DOHH2 (cell line): Measurements from ENCODE around the gene BANP.
"Not testable (repeated sequence)": the region's sequence is repeated elsewhere in the genome, so short reads cannot be mapped to it uniquely, and the experiment has no call there.

Experiments
- H3F3A ChIP-seq: fragments of 200-600 bp; sonication (generic), shearing (Covaris generic); 2 replicates; pipeline ENCODE4 v1.6.0; 2016; ENCODE audit warnings: antibody characterized with exemption, mild to moderate bottlenecking; ENCODE audit not compliant: control insufficient read depth, insufficient read depth
- H3K27ac ChIP-seq: fragments of 200-600 bp; sonication (generic); 2 replicates; pipeline ENCODE4 v1.5.1; 2014; ENCODE audit warnings: low read depth, mild to moderate bottlenecking, low read length, moderate library complexity
- H3K27me3 ChIP-seq: fragments of 200-600 bp; sonication (generic); 2 replicates; pipeline ENCODE4 v1.6.1; 2014; ENCODE audit warnings: mild to moderate bottlenecking, low read length, mixed read lengths; ENCODE audit not compliant: control insufficient read depth
- H3K36me3 ChIP-seq: fragments of 200-600 bp; sonication (generic); 2 replicates; pipeline ENCODE4 v1.6.1; 2014; ENCODE audit warnings: mild to moderate bottlenecking, low read length, moderate library complexity, mixed read lengths; ENCODE audit not compliant: control insufficient read depth
- H3K4me1 ChIP-seq: fragments of 200-600 bp; sonication (generic); 2 replicates; pipeline ENCODE4 v1.6.1; 2014; ENCODE audit warnings: mild to moderate bottlenecking, low read length, mixed read lengths; ENCODE audit not compliant: control insufficient read depth
- H3K4me2 ChIP-seq: fragments of 200-600 bp; sonication (generic); 2 replicates; pipeline ENCODE4 v1.6.0; 2014; ENCODE audit warnings: mild to moderate bottlenecking, low read length, moderate library complexity
- H3K4me3 ChIP-seq: fragments of 200-600 bp; sonication (generic); 2 replicates; pipeline ENCODE4 v1.5.1; 2014; ENCODE audit warnings: mild to moderate bottlenecking, low read length, mixed read lengths
- H3K79me2 ChIP-seq: fragments of 200-600 bp; sonication (generic); 2 replicates; pipeline ENCODE4 v1.6.1; 2014; ENCODE audit warnings: mild to moderate bottlenecking, low read length, mixed read lengths; ENCODE audit not compliant: control insufficient read depth
- H3K9me2 ChIP-seq: fragments of 200-600 bp; sonication (generic); replicated peaks from 2 replicates; pipeline ENCODE4 v1.6.1; 2014; ENCODE audit warnings: mild to moderate bottlenecking, low read length, mixed read lengths; ENCODE audit not compliant: control insufficient read depth
- H3K9me3 ChIP-seq: fragments of 200-600 bp; sonication (generic); 2 replicates; pipeline ENCODE4 v1.6.1; 2014; ENCODE audit warnings: antibody characterized with exemption, low read length, mixed read lengths; ENCODE audit not compliant: control insufficient read depth, insufficient read depth
- H4K20me1 ChIP-seq: fragments of 200-600 bp; sonication (generic); 2 replicates; pipeline ENCODE4 v1.6.0; 2014; ENCODE audit warnings: low read depth, mild to moderate bottlenecking, antibody characterized with exemption, low read length, moderate library complexity; ENCODE audit not compliant: control insufficient read depth, insufficient read depth
- EZH2phosphoT487 ChIP-seq: fragments of 200-600 bp; sonication (generic); IDR thresholded peaks from 2 replicates; pipeline ENCODE4 v1.6.1; 2017; ENCODE audit warnings: borderline replicate concordance, mild to moderate bottlenecking, antibody characterized with exemption, low read length, moderate library complexity, mixed read lengths
- TF ChIP-seq, protein P1 (sequence below): fragments of 200-600 bp; sonication (generic); IDR thresholded peaks from one replicate; pipeline ENCODE4 v1.5.1; 2014; ENCODE audit warnings: antibody characterized with exemption, mild to moderate bottlenecking, low read depth, low read length; ENCODE audit not compliant: poor library complexity, severe bottlenecking

BANP gene

DNA sequence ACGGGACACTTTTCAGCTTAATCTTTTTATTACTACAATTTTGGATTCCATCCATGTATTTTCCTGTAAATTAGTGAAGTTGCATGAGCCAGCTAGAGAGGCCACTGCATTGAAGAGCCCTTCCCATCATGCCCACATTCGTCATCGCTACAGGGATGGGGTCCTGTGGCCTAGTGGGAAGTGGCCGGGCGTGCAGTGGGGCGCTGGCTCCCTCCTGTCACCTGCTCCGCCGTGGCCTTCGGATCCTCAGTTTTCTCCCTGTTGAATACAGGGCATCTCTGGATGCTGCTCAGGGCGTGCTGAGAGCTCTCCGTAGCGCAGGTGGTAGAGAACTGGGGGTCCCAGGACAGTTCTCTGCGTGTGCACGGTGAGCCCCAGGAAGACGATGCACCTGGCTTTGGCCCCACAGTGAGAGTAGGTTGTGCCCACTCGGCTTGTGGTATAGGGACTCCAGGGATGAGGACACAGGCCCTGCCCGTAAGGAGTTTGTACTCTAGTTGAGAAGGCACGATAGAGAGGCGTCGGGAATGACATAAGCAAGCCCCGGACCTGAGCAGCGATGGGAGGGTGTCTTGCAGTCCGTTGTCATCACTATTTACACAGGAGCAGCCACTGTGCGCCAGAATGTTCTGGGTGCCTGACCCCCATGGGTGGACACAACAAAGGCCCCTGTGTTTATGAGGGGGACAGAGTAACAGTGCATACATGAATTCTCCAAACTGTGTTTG lies 74.8 kb downstream of the BANP start:
- not testable (repeated sequence) for H3F3A ChIP-seq, H3K9me3 ChIP-seq, H3K27me3 ChIP-seq, H3K79me2 ChIP-seq, H3K4me1 ChIP-seq, H3K4me2 ChIP-seq, H4K20me1 ChIP-seq, H3K27ac ChIP-seq, H3K9me2 ChIP-seq, H3K4me3 ChIP-seq
- peaks cover 11% of the 10 kb centered on the region; the same call in 1 of the 2 replicates for H3K36me3 ChIP-seq

DNA sequence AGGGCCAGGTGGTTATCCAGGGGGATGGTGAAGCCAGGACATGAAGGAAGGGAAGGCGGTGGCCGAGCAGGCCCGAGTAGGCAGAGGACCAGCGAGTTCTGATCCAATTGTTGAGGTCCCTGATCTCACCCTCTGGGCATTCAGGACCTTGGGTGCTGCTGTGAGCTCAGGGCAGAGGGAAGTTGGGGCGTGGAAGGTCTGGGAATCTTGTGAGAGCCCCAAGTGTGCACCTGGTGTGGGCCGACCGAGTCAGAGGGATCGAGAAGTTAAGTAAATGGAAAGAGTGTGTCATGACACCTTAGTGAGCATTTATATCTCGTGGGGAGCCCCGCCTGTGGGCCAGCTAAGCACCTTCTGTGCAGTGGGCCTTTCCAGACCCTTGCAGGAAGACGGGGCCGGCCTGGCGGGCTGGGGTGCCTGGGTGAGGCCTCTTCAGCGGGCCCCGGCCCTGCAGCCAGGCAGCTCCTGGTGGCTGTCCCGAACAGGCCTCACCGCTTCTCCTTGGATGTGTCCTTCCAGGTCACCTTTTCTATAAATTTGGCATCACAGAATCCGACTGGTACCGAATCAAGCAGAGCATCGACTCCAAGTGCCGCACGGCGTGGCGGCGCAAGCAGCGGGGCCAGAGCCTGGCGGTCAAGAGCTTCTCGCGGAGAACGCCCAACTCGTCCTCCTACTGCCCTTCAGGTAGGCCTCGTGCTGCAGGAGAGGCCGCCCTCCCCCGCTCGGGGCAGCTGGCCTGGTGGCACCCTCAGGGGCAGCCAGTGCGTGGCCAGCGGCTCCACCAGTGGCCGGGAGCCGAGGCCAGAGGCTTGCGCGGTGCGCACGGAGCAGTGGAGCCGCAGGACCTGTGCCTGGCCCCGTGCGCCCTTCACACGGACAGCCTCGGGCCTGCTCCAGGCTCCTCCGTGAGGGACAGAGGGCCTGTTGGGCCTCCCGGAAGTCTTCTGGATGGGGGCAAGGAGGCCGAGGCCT lies 76.0 kb downstream of the BANP start:
- H3K36me3 ChIP-seq: peaks cover 9% of the 10 kb centered on the region; the same call in 1 of the 2 replicates
- H3K4me2 ChIP-seq: no peak overlapping the region
- H4K20me1 ChIP-seq: no peaks in the 10 kb centered on the region
- no peaks in the 10 kb centered on the region for H3K9me2 ChIP-seq
- no peaks in the 10 kb centered on the region for H3K4me1 ChIP-seq
- no peak overlapping the region for H3K4me3 ChIP-seq
- H3K27ac ChIP-seq: no peak overlapping the region
- H3K9me3 ChIP-seq: no peaks in the 10 kb centered on the region
- no peaks in the 10 kb centered on the region for H3K27me3 ChIP-seq
- TF ChIP-seq, protein P1, sequence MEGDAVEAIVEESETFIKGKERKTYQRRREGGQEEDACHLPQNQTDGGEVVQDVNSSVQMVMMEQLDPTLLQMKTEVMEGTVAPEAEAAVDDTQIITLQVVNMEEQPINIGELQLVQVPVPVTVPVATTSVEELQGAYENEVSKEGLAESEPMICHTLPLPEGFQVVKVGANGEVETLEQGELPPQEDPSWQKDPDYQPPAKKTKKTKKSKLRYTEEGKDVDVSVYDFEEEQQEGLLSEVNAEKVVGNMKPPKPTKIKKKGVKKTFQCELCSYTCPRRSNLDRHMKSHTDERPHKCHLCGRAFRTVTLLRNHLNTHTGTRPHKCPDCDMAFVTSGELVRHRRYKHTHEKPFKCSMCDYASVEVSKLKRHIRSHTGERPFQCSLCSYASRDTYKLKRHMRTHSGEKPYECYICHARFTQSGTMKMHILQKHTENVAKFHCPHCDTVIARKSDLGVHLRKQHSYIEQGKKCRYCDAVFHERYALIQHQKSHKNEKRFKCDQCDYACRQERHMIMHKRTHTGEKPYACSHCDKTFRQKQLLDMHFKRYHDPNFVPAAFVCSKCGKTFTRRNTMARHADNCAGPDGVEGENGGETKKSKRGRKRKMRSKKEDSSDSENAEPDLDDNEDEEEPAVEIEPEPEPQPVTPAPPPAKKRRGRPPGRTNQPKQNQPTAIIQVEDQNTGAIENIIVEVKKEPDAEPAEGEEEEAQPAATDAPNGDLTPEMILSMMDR: no peak
- TF ChIP-seq EZH2phosphoT487: no peak
- no peaks in the 10 kb centered on the region for H3F3A ChIP-seq
- no peaks in the 10 kb centered on the region for H3K79me2 ChIP-seq

DNA sequence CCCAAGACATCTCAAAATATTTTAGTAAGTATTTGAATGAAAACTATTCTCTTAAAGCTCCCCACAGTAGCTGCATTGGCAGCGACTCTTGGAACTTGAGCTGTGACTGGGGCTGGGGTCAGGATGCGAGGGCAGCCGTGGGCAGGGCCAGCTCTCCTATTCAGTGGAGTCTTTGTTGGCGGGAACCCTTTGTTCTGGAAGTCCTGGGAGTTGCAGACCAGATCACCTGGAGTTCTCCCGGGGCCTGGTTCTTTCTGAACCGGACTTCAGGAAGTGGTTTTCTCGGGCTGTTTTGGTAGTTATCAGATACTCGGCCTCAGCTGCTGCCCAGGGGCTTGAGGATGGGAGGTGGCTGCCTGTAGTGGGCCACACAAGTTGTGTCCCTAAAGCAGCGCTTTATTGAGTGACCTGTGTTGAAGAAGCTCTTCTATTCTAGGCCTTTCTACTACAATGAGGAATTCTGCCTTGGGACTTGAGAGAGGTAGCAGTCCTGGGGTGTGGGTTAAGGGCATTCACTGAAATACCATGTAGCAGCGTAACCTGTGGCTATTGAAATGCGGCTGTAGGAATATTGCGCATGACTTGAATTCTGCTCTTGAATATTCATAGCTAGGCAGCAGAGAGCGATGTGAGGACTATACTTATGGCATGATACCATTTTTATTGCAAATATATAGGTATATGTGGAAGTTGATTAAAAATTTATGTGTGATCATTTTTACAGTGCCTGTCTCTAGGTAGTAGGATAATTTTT lies 77.1 kb downstream of the BANP start:
- not testable (repeated sequence) for H3K9me3 ChIP-seq, H3K27me3 ChIP-seq, H3F3A ChIP-seq, H3K9me2 ChIP-seq, H3K4me3 ChIP-seq, H3K4me1 ChIP-seq, H4K20me1 ChIP-seq, H3K4me2 ChIP-seq, H3K36me3 ChIP-seq, H3K27ac ChIP-seq, H3K79me2 ChIP-seq

DNA sequence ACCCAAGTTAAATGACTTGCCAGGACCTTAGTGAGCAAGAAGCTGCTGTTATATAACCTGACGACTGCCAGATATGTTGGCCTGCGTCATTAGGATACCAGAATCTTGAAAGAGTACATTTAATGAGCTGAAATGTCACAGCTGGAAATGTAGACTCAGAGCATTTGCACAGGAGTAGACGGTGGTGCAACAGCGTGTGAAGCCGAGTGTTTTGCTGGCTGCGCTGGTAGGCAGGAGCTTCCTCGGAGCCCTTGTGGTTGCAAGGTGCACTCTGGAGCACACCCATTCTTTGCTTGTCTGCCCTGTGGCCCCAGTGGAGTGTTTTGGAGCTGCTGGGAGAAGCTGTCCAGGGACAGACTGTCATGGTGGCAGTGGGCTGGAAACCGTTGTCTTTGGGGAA lies 79.3 kb downstream of the BANP start:
- TF ChIP-seq, protein P1: no peak
- no peak for TF ChIP-seq EZH2phosphoT487
- Histone ChIP-seq H3K27ac (no peak overlapping the region), H3K36me3 (peaks cover 10% of the 10 kb centered on the region), H3K9me2 (no peaks in the 10 kb centered on the region), H3K4me2 (no peak overlapping the region), H3F3A (no peaks in the 10 kb centered on the region), H4K20me1 (no peaks in the 10 kb centered on the region), H3K9me3 (no peaks in the 10 kb centered on the region), H3K4me3 (no peak overlapping the region), H3K4me1 (no peaks in the 10 kb centered on the region), H3K27me3 (no peaks in the 10 kb centered on the region), H3K79me2 (no peaks in the 10 kb centered on the region)

DNA sequence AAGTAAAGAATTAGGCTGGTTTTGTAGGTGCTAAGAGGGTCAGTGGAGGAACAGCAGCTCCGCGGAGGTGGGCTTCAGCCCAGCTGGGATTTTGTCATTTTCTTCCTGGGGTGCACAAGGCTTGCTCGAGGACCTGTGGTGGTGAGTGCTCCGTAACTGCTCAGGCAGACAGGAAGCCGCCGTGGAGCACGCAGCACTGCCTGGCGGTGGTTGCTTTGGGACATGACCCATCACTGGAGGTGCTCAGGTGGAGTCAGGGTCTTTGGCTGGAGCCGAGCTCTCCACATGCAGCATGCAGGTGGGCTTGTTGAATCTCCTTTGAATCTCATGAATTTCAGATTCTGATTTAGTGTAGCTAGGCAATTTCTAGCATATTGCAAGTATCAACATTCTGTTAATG lies 79.7 kb downstream of the BANP start:
- peaks cover 14% of the 10 kb centered on the region for H3K36me3 ChIP-seq
- H3K27me3 ChIP-seq, H3K9me2 ChIP-seq, H3K27ac ChIP-seq, H3K79me2 ChIP-seq, H3K9me3 ChIP-seq, H3K4me3 ChIP-seq, H3F3A ChIP-seq, H3K4me2 ChIP-seq, H3K4me1 ChIP-seq, H4K20me1 ChIP-seq: not testable (repeated sequence)
